Measurements from ENCODE around the gene GNL2.

GRCh38 chr1:37557402-37557801 lies 38.3 kb downstream of the GNL2 start:
- TF ChIP-seq, protein P1, sequence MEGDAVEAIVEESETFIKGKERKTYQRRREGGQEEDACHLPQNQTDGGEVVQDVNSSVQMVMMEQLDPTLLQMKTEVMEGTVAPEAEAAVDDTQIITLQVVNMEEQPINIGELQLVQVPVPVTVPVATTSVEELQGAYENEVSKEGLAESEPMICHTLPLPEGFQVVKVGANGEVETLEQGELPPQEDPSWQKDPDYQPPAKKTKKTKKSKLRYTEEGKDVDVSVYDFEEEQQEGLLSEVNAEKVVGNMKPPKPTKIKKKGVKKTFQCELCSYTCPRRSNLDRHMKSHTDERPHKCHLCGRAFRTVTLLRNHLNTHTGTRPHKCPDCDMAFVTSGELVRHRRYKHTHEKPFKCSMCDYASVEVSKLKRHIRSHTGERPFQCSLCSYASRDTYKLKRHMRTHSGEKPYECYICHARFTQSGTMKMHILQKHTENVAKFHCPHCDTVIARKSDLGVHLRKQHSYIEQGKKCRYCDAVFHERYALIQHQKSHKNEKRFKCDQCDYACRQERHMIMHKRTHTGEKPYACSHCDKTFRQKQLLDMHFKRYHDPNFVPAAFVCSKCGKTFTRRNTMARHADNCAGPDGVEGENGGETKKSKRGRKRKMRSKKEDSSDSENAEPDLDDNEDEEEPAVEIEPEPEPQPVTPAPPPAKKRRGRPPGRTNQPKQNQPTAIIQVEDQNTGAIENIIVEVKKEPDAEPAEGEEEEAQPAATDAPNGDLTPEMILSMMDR (IDR thresholded peaks at IDR 0.05) = no peak
- no peak for TF ChIP-seq POLR2A (IDR thresholded peaks at IDR 0.05)
